K562 (cell line): ENCODE data around the gene CEMIP. TPM values are rescaled to one million over a fixed set of nuclear protein-coding genes. Genes with fewer than 3 reads are reported as not detected.

Experiments used
- ATAC-seq: fragments of 200-7000 bp; cut with Tn5 transposase; 3 replicates; pipeline ENCODE4 v1.9.1; 2020; ENCODE audit warnings: moderate library complexity
- BruUV-seq: library from RNA; stranded (reverse); fragments of 400-500 nt; replicated peaks from 2 replicates; lab custom pipeline; 2021; lab: Mats Ljungman, UMichigan
- CTCF ChIA-PET: fragments of 300-600 bp; formaldehyde crosslinking; extraction: SDS; loops from one replicate; lab custom pipeline; 2021; ENCODE audit warnings: low intra/inter-chr PET ratio; lab: Yijun Ruan, JAX
- POLR2A ChIA-PET: fragments of 300-600, 350-650 bp; sonication (Branson Sonifier 250); formaldehyde crosslinking; extraction: SDS; loops from one replicate; lab custom pipeline; 2021; ENCODE audit warnings: antibody characterized with exemption, inconsistent platforms; lab: Yijun Ruan, JAX
- DNase-seq, 4 experiments: peaks; one replicate each; pipeline versions ENCODE4 v3.0.0 to v3.0.0-alpha.2; 2011 to 2018; ENCODE audit warnings: low spot score in 3 of 4, mixed read lengths in 3 of 4; ENCODE audit errors: extremely low read depth in 1 of 4
- FAIRE-seq: peaks from 2 replicates; lab custom pipeline; 2011; peaks lifted over from hg19 to GRCh38; lab: Jason Lieb, UNC
- H2AFZ ChIP-seq: 2 replicates; pipeline ENCODE4 v1.6.0; 2011; ENCODE audit warnings: low read depth, low read length, control low read depth, inconsistent platforms
- H3K27ac ChIP-seq: fragments of 200-600 bp; 3 replicates; pipeline ENCODE4 v1.8.0; 2011; ENCODE audit warnings: low read depth, mild to moderate bottlenecking, control low read depth, inconsistent platforms, low read length, moderate library complexity, mixed read lengths; ENCODE audit errors: extremely low read depth
- H3K27me3 ChIP-seq, 2 experiments: fragments of 300-600 bp in 1 of 2; 2 replicates in 1 of 2; 3 replicates in 1 of 2; pipeline versions ENCODE4 v1.6.0 to v1.8.0; 2011; ENCODE audit warnings: inconsistent platforms in 2 of 2, low read length in 2 of 2, mild to moderate bottlenecking in 1 of 2, mixed read lengths in 1 of 2, moderate library complexity in 1 of 2; ENCODE audit not compliant: control insufficient read depth in 2 of 2, insufficient read depth in 2 of 2
- H3K36me3 ChIP-seq: fragments of 300-600 bp; 3 replicates; pipeline ENCODE4 v1.8.0; 2011; ENCODE audit warnings: mild to moderate bottlenecking, low read length, inconsistent platforms; ENCODE audit not compliant: control insufficient read depth, insufficient read depth
- H3K4me1 ChIP-seq, 2 experiments: fragments of 200-600 bp in 1 of 2; replicated peaks in 1 of 2; 2 replicates in 1 of 2; 3 replicates in 1 of 2; pipeline versions ENCODE4 v1.5.1 to v1.8.0; 2011; ENCODE audit warnings: inconsistent platforms in 2 of 2, low read length in 2 of 2, mild to moderate bottlenecking in 1 of 2, mixed read lengths in 1 of 2, moderate library complexity in 1 of 2; ENCODE audit not compliant: control insufficient read depth in 2 of 2, insufficient read depth in 2 of 2
- H3K4me2 ChIP-seq: 2 replicates; pipeline ENCODE4 v1.6.1; 2011; ENCODE audit warnings: low read length, control low read depth, inconsistent platforms, mixed read lengths; ENCODE audit not compliant: insufficient read depth
- H3K4me3 ChIP-seq: fragments of 200-600 bp; sonication (generic), shearing (Covaris generic); 2 replicates; pipeline ENCODE4 v1.5.1; 2016; ENCODE audit warnings: control low read depth, inconsistent platforms
- H3K79me2 ChIP-seq: fragments of 200-600 bp; 3 replicates; pipeline ENCODE4 v1.8.0; 2011; ENCODE audit warnings: low read length, inconsistent platforms; ENCODE audit not compliant: control insufficient read depth, insufficient read depth
- H3K9ac ChIP-seq, 2 experiments: 2 replicates each; pipeline versions ENCODE4 v1.6.0 to v1.6.1; 2011; ENCODE audit warnings: low read depth in 2 of 2, low read length in 2 of 2, control low read depth in 1 of 2, inconsistent platforms in 1 of 2, mild to moderate bottlenecking in 1 of 2, mixed read lengths in 1 of 2; ENCODE audit not compliant: insufficient read depth in 1 of 2
- H3K9me1 ChIP-seq: one replicate; pipeline ENCODE4 v1.6.0; 2011; ENCODE audit warnings: inconsistent platforms, mild to moderate bottlenecking, low read length, moderate library complexity; ENCODE audit not compliant: control insufficient read depth, insufficient read depth
- H3K9me3 ChIP-seq: replicated peaks from 2 replicates; pipeline ENCODE4 v1.5.1; 2011; ENCODE audit warnings: low read depth, low read length, inconsistent platforms; ENCODE audit not compliant: control insufficient read depth, insufficient read depth
- H4K20me1 ChIP-seq: replicated peaks from 2 replicates; pipeline ENCODE4 v1.6.1; 2011; ENCODE audit warnings: low read length, inconsistent platforms, mixed read lengths; ENCODE audit not compliant: control insufficient read depth, insufficient read depth
- AFF4 ChIP-seq: sonication (generic); formaldehyde crosslinking; IDR thresholded peaks from 2 replicates; pipeline ENCODE4 v1.8.0; 2023; ENCODE audit warnings: mild to moderate bottlenecking, missing genetic modification reagents
- BRF1 ChIP-seq: IDR thresholded peaks from 3 replicates; pipeline ENCODE4 v1.6.1; 2011; ENCODE audit warnings: borderline replicate concordance, mild to moderate bottlenecking; ENCODE audit not compliant: insufficient read length; ENCODE audit errors: extremely low read depth
- GABPA ChIP-seq: fragments of 200-800 bp; sonication (Bioruptor generic); conservative IDR thresholded peaks from 2 replicates; pipeline ENCODE4 v1.6.1; 2016; ENCODE audit warnings: low read depth, missing genetic modification characterization, missing compliant biosample characterization
- HOMEZ ChIP-seq: fragments of 250-450 bp; sonication (Bioruptor Pico); IDR thresholded peaks from 2 replicates; pipeline ENCODE4 v1.4.0; 2020; ENCODE audit warnings: mild to moderate bottlenecking, moderate library complexity
- POLR2H ChIP-seq: IDR thresholded peaks from 2 replicates; pipeline ENCODE4 v1.6.1; 2016; ENCODE audit warnings: missing genetic modification characterization, low read depth, mild to moderate bottlenecking, control low read depth, missing compliant biosample characterization, moderate library complexity
- RBM14 ChIP-seq: fragments of 200-400 bp; formaldehyde crosslinking; IDR thresholded peaks from 2 replicates; pipeline ENCODE4 v1.6.1; 2018; ENCODE audit warnings: low read depth, mild to moderate bottlenecking, low read length, moderate library complexity, borderline replicate concordance; ENCODE audit not compliant: insufficient read depth
- SMARCB1 ChIP-seq: IDR thresholded peaks from 2 replicates; pipeline ENCODE4 v1.6.1; 2011; ENCODE audit warnings: improper control_type of control experiment, low read depth; ENCODE audit not compliant: insufficient read length
- ZFP30 ChIP-seq: fragments of 250-450 bp; sonication (Bioruptor Pico); IDR thresholded peaks from 2 replicates; pipeline ENCODE4 v1.8.0; 2022; ENCODE audit warnings: moderate library complexity, mild to moderate bottlenecking, inconsistent platforms, borderline replicate concordance
- ZFP91 ChIP-seq: sonication (generic); formaldehyde crosslinking; IDR thresholded peaks from 2 replicates; pipeline ENCODE4 v1.8.0; 2022; ENCODE audit warnings: mild to moderate bottlenecking, missing genetic modification reagents
- ZSCAN32 ChIP-seq: fragments of 450-650 bp; formaldehyde crosslinking; IDR thresholded peaks from 2 replicates; pipeline ENCODE4 v1.4.0; 2020; ENCODE audit warnings: mild to moderate bottlenecking, moderate library complexity
- WGBS: fragments of 100-300 bp; shearing (Covaris generic); methylation state at CpG from one replicate; pipeline ENCODE4 v1.1.6; 2016; ENCODE audit warnings: low coverage, mixed read lengths; ENCODE audit not compliant: insufficient coverage; ENCODE audit errors: missing lambda C conversion rate; 5-methylcytosine and 5-hydroxymethylcytosine counted together
- in situ Hi-C: fragments of 300-500 bp; cut with MboI; formaldehyde crosslinking; loops from 4 replicates; pipeline ENCODE4 v1.15.0; 2018; ENCODE audit warnings: inconsistent platforms, mixed read lengths
- intact Hi-C: fragments of 100-400 bp; cut with micrococcal nuclease; formaldehyde crosslinking; loops from 2 replicates; pipeline ENCODE4 v1.14.2; 2022
- polyA plus RNA-seq, 8 experiments: library from polyadenylated mRNA; depleted of rRNA in 4 of 8; stranded (reverse) in 5 of 8; unstranded in 3 of 8; fragments of >200 nt; fragmentation: Nextera tagmentation in 2 of 8; fragmentation: Illumina TruSeq in 1 of 8; extraction: Ambion mirVana in 2 of 8; extraction: Trizol in 1 of 8; gene quantifications; 2 replicates each; pipeline versions ENCODE4 v1.2.1 to v1.2.3, GENCODE V29; 2011 to 2014; ENCODE audit warnings: inconsistent platforms in 1 of 8, missing spikeins in 1 of 8
- total RNA-seq, 7 experiments: library from RNA; depleted of rRNA in 6 of 7; stranded (reverse); fragments of >200 nt in 6 of 7; fragmentation: Illumina TruSeq in 2 of 7; extraction: Trizol in 2 of 7; gene quantifications; 2 replicates each; pipeline versions ENCODE4 v1.2.1 to v1.2.3, GENCODE V29; 2011 to 2021; ENCODE audit warnings: low replicate concordance in 1 of 7

Gene CEMIP
- total and polyA plus RNA-seq, 9 of the 15 experiments (the other 6 are each of a cell fraction or from before 2014, with no cell fraction given): 0.33 TPM; not detected in 8

GRCh38 chr15:80733460-80733859, 45.7 kb upstream of the CEMIP start:
- Histone ChIP-seq H3K9ac (no peak overlapping the region), H3K27ac (no peak overlapping the region), H3K27me3 (peaks cover 9 to 30% of the 10 kb centered on the region in 2 experiments; a peak in 4 of 5 replicates), H3K9me1 (no peaks in the 10 kb centered on the region), H3K4me3 (no peak overlapping the region), H4K20me1 (no peaks in the 10 kb centered on the region; the same call in 1 of the 2 replicates), H2AFZ (no peak overlapping the region), H3K4me2 (no peak overlapping the region), H3K4me1 (no peaks in the 10 kb centered on the region), H3K9me3 (no peaks in the 10 kb centered on the region), H3K79me2 (no peaks in the 10 kb centered on the region), H3K36me3 (no peaks in the 10 kb centered on the region)
- no peak for TF ChIP-seq ZSCAN32 (CRISPR knock-in tag)
- TF ChIP-seq ZFP30 (CRISPR knock-in tag): no peak
- TF ChIP-seq POLR2H (tag): no peak
- no peak for TF ChIP-seq SMARCB1
- no peak for TF ChIP-seq RBM14
- TF ChIP-seq ZFP91 (CRISPR knock-in tag): no peak
- no peak for TF ChIP-seq GABPA (tag)
- no peak for TF ChIP-seq HOMEZ (CRISPR knock-in tag)
- TF ChIP-seq BRF1: no peak
- TF ChIP-seq AFF4: no peak
- in situ Hi-C loops: no loop called here
- WGBS: 0% methylated on average over 1 of the region's 1 CpG
- CTCF ChIA-PET: no interaction called here
- FAIRE-seq (no peak), ATAC-seq (no peak), DNase-seq (no peak)
- no TSS peak for BruUV-seq
- intact Hi-C loops: no loop called here
- POLR2A ChIA-PET: interaction anchor here (1.0 kb wide), 1 partner anchor 52 kb away, joined by 4 read pairs; no protein-coding TSS in a partner anchor
